Measurements from ENCODE around the gene RPUSD1. TPM values are rescaled to one million over a fixed set of nuclear protein-coding genes. Genes with fewer than 3 reads are reported as not detected.

RPUSD1 gene
- total RNA-seq, 1 donor from 2014 or later: 26.8 TPM

DNA sequence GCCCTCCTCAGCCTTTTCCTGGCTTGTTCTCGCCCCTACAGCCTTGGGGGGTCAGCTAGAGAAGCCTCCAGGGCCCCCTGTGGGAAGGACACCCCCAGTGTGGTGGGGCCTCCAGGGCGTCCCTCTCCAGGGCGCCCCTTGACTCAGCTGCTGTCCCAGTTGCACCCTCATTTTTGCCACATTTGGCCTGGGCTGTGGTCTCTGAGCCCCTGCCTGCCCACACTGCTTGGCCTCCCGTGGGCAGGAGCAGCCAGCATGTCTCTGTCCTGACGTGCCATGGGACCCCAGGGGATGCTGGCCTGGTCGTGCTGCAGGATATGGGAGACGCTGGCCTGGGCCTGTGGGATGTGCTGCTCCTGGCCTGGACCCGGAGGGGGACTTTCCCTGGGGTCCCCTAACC is 5.2 kb upstream of the RPUSD1 start:
- H3K27me3 Mint-ChIP-seq: no peaks in the 10 kb centered on the region
- no peak for TF ChIP-seq CTCF (IDR thresholded peaks at IDR 0.05; ENCODE audit: unreplicated experiment)
- H3K9me3 Mint-ChIP-seq (ENCODE audit: low read depth): no peaks in the 10 kb centered on the region
- no peaks in the 10 kb centered on the region for H3K4me1 Mint-ChIP-seq (ENCODE audit: low read depth)
- H3K27ac Mint-ChIP-seq: no peak overlapping the region
- H3K4me3 Mint-ChIP-seq (ENCODE audit: low read depth): no peak overlapping the region
- H3K36me3 Mint-ChIP-seq (ENCODE audit: insufficient read depth): peaks cover 9% of the 10 kb centered on the region
- DNase-seq (ENCODE audit: low spot score, unreplicated experiment): no peak

GRCh38 chr16:792221-792995 is 4.2 kb upstream of the RPUSD1 start:
- Mint-ChIP-seq H3K9me3 (ENCODE audit: low read depth) (no peaks in the 10 kb centered on the region), H3K27ac (no peak overlapping the region), H3K4me1 (ENCODE audit: low read depth) (no peaks in the 10 kb centered on the region), H3K27me3 (no peaks in the 10 kb centered on the region), H3K36me3 (ENCODE audit: insufficient read depth) (peaks cover 8% of the 10 kb centered on the region), H3K4me3 (ENCODE audit: low read depth) (no peak overlapping the region)
- DNase-seq (ENCODE audit: low spot score, unreplicated experiment): no peak
- TF ChIP-seq CTCF (IDR thresholded peaks at IDR 0.05; ENCODE audit: unreplicated experiment): no peak

- no peaks in the 10 kb centered on the region for H3K9me3 Mint-ChIP-seq (ENCODE audit: low read depth)
- DNase-seq (ENCODE audit: low spot score, unreplicated experiment): no peak
- no peak overlapping the region for H3K4me3 Mint-ChIP-seq (ENCODE audit: low read depth)
- peaks cover 8% of the 10 kb centered on the region for H3K36me3 Mint-ChIP-seq (ENCODE audit: insufficient read depth)
- H3K27ac Mint-ChIP-seq: no peak overlapping the region
- no peaks in the 10 kb centered on the region for H3K4me1 Mint-ChIP-seq (ENCODE audit: low read depth)
- TF ChIP-seq CTCF (IDR thresholded peaks at IDR 0.05; ENCODE audit: unreplicated experiment): no peak
- H3K27me3 Mint-ChIP-seq: no peaks in the 10 kb centered on the region
These were observed 3.0 kb upstream of the RPUSD1 start for GRCh38 chr16:791131-791530.

GRCh38 chr16:790086-790485 is 1.9 kb upstream of the RPUSD1 start:
- H3K27me3 Mint-ChIP-seq: no peaks in the 10 kb centered on the region
- TF ChIP-seq CTCF (IDR thresholded peaks at IDR 0.05; ENCODE audit: unreplicated experiment): no peak
- H3K27ac Mint-ChIP-seq: no peak overlapping the region
- no peaks in the 10 kb centered on the region for H3K4me1 Mint-ChIP-seq (ENCODE audit: low read depth)
- peaks cover 5% of the 10 kb centered on the region for H3K36me3 Mint-ChIP-seq (ENCODE audit: insufficient read depth)
- H3K4me3 Mint-ChIP-seq (ENCODE audit: low read depth): peak overlapping the region; percentile 60
- no peaks in the 10 kb centered on the region for H3K9me3 Mint-ChIP-seq (ENCODE audit: low read depth)
- DNase-seq (ENCODE audit: low spot score, unreplicated experiment): no peak

DNA sequence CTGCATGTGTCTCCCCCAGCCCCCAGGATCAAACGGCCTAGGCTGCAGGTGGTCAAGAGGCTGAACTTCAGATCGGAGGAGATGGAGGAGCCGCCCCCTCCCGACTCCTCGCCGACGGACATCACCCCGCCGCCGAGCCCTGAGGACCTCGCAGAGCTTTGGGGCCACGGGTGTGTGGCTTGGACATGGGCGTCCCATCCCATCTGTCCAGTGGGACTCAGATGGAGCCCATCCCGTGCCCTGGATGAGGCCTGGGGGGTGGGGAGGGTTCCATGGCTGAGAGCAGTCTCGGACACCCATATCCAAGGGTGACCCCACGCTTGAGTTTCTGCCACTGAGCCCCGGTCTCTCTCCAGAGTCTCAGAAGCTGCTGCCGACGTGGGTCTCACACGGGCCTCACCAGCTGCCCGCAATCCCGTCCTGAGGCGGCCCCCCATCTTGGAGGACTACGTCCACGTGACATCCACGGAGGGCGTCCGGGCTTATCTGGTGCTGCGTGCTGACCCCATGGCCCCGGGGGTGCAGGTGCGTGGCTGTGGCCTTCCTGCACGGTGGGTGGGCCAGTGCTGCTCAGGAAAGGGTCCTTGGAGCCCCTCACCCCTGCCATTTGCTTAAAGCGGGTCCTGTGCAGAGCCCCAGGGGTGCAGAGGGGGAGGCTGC is 1.1 kb upstream of the RPUSD1 start:
- H3K9me3 Mint-ChIP-seq (ENCODE audit: low read depth): no peaks in the 10 kb centered on the region
- no peak overlapping the region for H3K27ac Mint-ChIP-seq
- H3K4me1 Mint-ChIP-seq (ENCODE audit: low read depth): no peaks in the 10 kb centered on the region
- H3K27me3 Mint-ChIP-seq: no peaks in the 10 kb centered on the region
- TF ChIP-seq CTCF (IDR thresholded peaks at IDR 0.05; ENCODE audit: unreplicated experiment): no peak
- DNase-seq (ENCODE audit: low spot score, unreplicated experiment): no peak
- H3K36me3 Mint-ChIP-seq (ENCODE audit: insufficient read depth): peaks cover 7% of the 10 kb centered on the region
- H3K4me3 Mint-ChIP-seq (ENCODE audit: low read depth): peak overlapping the region; percentile 55

Measured in progenitor cell of endocrine pancreas (in vitro differentiated cells).